Activated B cell treated with CpG ODN at 0.5 μM for 24 hours (primary cell): ENCODE results near the gene GALNT9. TPM values are rescaled to one million over a fixed set of nuclear protein-coding genes. Genes with fewer than 3 reads are reported as not detected.

Experiments
- ATAC-seq: fragments of 200-7000 bp; cut with Tn5 transposase; one replicate; pipeline ENCODE4 v1.10.0; 2021; ENCODE audit warnings: low read depth, mild to moderate bottlenecking, moderate library complexity
- CTCF ChIA-PET: fragments of 350-600 bp; sonication (Branson Sonifier 250); formaldehyde crosslinking; loops from one replicate; lab custom pipeline; 2021; ENCODE audit warnings: antibody characterized with exemption; lab: Charles Lee
- POLR2A ChIA-PET: fragments of 350-600 bp; sonication (Branson Sonifier 250); formaldehyde crosslinking; loops from one replicate; lab custom pipeline; 2021; ENCODE audit warnings: antibody characterized with exemption; lab: Charles Lee
- DNase-seq: peaks from one replicate; pipeline ENCODE4 v3.0.0; 2022
- H3K27ac Mint-ChIP-seq: one replicate; pipeline ENCODE4 v1.8.0; 2020; ENCODE audit warnings: mixed read lengths
- H3K27me3 Mint-ChIP-seq: one replicate; pipeline ENCODE4 v1.8.0; 2021; ENCODE audit warnings: mixed read lengths
- H3K36me3 Mint-ChIP-seq: one replicate; pipeline ENCODE4 v1.8.0; 2021; ENCODE audit warnings: low read depth, mixed read lengths
- H3K4me1 Mint-ChIP-seq: one replicate; pipeline ENCODE4 v1.8.0; 2021; ENCODE audit warnings: mixed read lengths
- H3K4me3 Mint-ChIP-seq: one replicate; pipeline ENCODE4 v1.8.0; 2020; ENCODE audit warnings: mild to moderate bottlenecking, mixed read lengths
- H3K9me3 Mint-ChIP-seq: one replicate; pipeline ENCODE4 v1.8.0; 2020; ENCODE audit warnings: mixed read lengths
- intact Hi-C: fragments of 100-400 bp; cut with micrococcal nuclease; formaldehyde crosslinking; loops from one replicate; pipeline ENCODE4 v1.15.1; 2024
- total RNA-seq: library from RNA; stranded (reverse); gene quantifications from 2 replicates; pipeline ENCODE4 v1.2.3, GENCODE V29; 2022
- TF ChIP-seq, protein P1 (sequence below): fragments of 200-600 bp; IDR thresholded peaks from one replicate; pipeline ENCODE4 v1.8.0; 2022; ENCODE audit warnings: antibody characterized with exemption, mild to moderate bottlenecking

Gene GALNT9
- total RNA-seq, 1 donor from 2014 or later = not detected

DNA sequence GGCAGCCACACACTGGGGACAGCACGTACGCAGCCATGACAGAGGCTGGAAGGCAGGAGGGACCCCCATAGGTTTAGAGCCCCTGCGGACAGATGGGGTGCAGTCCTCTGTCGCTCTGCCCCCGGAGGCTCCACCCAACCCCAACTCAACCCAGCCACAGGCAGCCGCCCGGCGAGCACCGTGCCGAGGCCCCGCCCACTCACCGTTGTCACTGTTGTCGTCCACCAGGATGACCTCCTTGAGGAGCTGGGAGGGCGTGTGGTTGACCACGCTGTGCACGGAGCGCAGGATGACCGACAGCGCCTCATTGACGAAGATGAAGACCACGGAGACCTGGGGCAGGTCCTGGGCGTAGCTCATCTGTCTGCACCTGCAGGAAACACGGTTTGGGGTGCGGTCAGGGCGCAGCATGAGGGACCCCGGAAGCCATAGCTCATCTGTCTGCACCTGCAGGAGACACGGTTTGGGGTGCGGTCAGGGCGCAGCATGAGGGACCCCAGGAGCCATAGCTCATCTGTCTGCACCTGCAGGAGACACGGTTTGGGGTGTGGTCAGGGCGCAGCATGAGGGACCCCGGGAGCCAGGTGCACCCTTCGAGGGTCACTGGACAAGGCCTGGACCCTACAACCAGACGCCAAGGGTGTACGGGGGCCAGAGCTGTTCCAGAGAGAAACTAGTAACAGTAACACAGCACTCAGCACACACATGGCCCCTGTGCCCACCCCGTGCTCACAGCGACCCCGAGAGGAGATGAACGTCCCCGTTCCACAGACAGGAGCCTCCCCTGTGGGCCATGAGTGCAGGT lies 66.9 kb downstream of the GALNT9 start:
- H3K9me3 Mint-ChIP-seq = no peaks in the 10 kb centered on the region
- no peak for DNase-seq
- POLR2A ChIA-PET = no interaction called here
- no peaks in the 10 kb centered on the region for H3K36me3 Mint-ChIP-seq
- no peak overlapping the region for H3K27ac Mint-ChIP-seq
- H3K4me3 Mint-ChIP-seq = no peak overlapping the region
- CTCF ChIA-PET = no interaction called here
- no peaks in the 10 kb centered on the region for H3K4me1 Mint-ChIP-seq
- no peak for ATAC-seq
- peaks cover 3% of the 10 kb centered on the region for H3K27me3 Mint-ChIP-seq
- TF ChIP-seq, protein P1, sequence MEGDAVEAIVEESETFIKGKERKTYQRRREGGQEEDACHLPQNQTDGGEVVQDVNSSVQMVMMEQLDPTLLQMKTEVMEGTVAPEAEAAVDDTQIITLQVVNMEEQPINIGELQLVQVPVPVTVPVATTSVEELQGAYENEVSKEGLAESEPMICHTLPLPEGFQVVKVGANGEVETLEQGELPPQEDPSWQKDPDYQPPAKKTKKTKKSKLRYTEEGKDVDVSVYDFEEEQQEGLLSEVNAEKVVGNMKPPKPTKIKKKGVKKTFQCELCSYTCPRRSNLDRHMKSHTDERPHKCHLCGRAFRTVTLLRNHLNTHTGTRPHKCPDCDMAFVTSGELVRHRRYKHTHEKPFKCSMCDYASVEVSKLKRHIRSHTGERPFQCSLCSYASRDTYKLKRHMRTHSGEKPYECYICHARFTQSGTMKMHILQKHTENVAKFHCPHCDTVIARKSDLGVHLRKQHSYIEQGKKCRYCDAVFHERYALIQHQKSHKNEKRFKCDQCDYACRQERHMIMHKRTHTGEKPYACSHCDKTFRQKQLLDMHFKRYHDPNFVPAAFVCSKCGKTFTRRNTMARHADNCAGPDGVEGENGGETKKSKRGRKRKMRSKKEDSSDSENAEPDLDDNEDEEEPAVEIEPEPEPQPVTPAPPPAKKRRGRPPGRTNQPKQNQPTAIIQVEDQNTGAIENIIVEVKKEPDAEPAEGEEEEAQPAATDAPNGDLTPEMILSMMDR = no peak
- intact Hi-C loops = no loop called here

DNA sequence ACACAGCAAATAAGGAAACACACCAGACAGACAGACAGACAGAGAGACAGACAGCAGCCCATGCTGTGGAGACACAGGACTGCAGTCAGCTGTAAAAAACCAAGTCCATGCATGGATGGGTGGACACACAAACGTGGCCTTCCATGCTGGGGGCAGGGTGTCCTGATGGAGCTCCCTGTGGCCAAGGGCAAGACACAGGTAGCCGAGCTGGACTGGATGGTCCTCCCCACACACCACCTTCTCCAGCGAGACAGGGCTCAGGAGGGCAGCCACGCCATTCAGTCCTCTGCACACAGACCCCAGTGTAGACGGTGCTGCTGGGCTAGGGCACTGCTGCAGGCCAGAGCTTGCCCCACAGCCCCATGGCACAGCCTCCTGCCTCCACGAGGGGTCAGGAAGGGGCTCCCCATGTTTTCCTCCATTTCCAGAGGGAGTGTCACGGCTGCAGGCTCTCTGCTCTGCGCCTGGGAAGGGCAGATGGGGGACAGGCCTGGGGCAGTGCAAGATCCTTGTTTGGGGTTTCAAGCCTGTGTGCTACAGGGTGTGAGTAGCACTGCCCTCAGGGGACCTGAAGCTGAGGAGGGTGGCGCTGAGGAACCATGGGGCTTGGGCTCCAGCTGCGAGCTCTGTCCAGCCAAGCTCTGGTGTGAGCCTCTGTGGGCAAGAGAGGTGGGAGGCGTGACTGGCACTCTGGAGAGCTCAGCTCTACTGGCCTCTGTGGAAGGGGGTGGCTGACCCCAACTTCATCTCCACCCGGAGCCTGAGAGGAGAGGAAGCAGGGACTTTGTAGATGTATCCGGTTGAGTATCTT lies 67.9 kb downstream of the GALNT9 start:
- TF ChIP-seq, protein P1 = no peak
- ChIA-PET CTCF (no interaction called here), POLR2A (no interaction called here)
- Mint-ChIP-seq H3K4me3 (no peak overlapping the region), H3K36me3 (no peaks in the 10 kb centered on the region), H3K9me3 (no peaks in the 10 kb centered on the region), H3K27ac (no peak overlapping the region), H3K27me3 (peaks cover 3% of the 10 kb centered on the region), H3K4me1 (no peaks in the 10 kb centered on the region)
- ATAC-seq (no peak), DNase-seq (no peak)
- intact Hi-C loops = no loop called here

DNA sequence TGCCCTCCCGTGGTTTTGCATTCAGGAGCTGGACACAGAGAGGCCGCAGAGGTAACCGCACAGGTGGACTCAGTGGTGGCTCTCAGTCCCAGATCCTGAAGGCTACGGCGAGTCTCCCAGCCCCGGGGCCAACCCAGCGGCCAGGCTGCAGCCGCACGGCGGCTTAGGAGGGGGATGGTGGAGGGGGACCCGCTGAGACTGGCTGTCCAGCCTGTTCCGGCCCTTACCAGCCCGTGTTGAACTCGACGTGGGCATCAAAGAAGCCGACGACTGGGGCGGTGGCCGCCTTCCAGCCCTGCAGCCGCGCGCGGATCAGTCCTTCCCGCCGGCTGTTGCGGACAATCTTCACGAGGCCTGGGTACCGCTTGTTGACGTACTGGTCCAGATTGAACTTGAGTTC lies 68.7 kb downstream of the GALNT9 start:
- peaks cover 3% of the 10 kb centered on the region for H3K27me3 Mint-ChIP-seq
- no peaks in the 10 kb centered on the region for H3K36me3 Mint-ChIP-seq
- TF ChIP-seq, protein P1 = no peak
- ChIA-PET POLR2A (no interaction called here), CTCF (no interaction called here)
- H3K4me1 Mint-ChIP-seq = no peaks in the 10 kb centered on the region
- DNase-seq (no peak), ATAC-seq (no peak)
- H3K4me3 Mint-ChIP-seq = no peak overlapping the region
- intact Hi-C loops = no loop called here
- no peaks in the 10 kb centered on the region for H3K9me3 Mint-ChIP-seq
- no peak overlapping the region for H3K27ac Mint-ChIP-seq

DNA sequence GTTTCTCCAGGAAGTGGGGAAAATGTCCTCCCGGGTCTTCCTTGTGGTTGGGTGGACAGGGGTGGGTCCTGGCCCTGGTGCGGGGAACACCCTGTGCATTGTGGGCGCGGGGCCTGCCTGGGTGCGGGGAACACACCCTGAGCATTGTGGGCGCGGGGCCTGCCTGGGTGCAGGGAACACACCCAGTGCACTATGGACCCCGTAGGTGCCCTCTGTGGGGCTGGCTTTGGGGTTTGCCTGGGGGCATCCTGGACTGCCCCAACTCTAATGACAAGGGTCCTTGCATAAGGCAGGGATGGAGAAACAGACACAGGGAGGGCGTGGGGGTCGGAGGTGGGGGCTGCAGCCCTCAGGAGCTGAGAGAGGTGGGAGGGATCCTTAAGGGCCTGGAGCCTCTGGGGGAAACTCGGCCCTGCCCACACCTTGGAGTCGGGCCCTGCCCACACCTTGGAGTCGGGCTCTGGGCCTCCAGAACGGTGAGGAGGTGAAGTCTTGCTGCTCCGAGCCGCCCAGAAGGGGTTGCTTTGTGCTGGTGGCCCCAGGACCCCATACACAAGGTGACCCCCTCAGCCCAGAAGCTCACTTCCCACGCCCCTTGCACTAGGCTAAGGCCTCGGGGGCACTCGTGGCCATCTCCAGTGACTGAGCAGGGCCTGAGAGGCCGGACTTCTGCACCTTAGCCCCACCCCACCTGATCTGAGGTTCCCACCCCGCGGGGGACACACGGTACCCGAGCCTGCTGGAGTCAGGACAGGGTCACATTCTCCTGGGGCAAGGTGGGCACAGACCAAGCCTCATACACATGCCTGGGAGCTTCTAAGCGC lies 69.3 kb downstream of the GALNT9 start:
- Mint-ChIP-seq H3K9me3 (no peaks in the 10 kb centered on the region), H3K27me3 (peaks cover 3% of the 10 kb centered on the region), H3K36me3 (no peaks in the 10 kb centered on the region), H3K4me3 (no peak overlapping the region), H3K27ac (no peak overlapping the region), H3K4me1 (no peaks in the 10 kb centered on the region)
- TF ChIP-seq, protein P1 = no peak
- POLR2A ChIA-PET = no interaction called here
- intact Hi-C loops = no loop called here
- CTCF ChIA-PET = no interaction called here
- DNase-seq (no peak), ATAC-seq (no peak)
